GM12892 (cell line): ENCODE data around the gene RBAK.

Experiments used
- POLR2A ChIP-seq: IDR thresholded peaks from 2 replicates; pipeline ENCODE4 v1.6.1; 2011; ENCODE audit warnings: low read depth, low read length, control low read depth
- POLR2AphosphoS5 ChIP-seq: IDR thresholded peaks from 2 replicates; pipeline ENCODE4 v1.6.1; 2011; ENCODE audit warnings: low read depth, low read length, control low read depth
- TAF1 ChIP-seq: IDR thresholded peaks from 2 replicates; pipeline ENCODE4 v1.6.1; 2011; ENCODE audit warnings: low read depth, mild to moderate bottlenecking, control low read depth, low read length, borderline replicate concordance

DNA sequence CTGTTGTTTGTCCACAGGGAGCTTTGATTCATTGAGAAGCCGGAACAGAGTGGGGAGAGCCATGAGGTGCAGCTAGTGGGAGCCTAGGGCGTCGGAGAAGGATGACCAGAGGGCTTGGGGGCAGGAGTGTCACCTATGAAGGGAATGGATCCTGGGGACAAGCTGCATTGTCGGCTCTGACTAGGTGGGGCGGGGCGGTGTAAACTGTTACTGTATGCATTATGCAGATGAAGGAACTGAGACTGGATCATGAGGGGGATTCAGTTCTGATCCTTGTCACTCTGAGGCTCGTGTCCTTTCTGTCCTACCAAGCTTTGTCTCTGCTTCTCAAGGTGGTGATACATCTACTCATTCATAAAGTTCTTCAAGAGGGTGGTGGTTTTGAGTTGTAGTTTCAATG lies 46.8 kb upstream of the RBAK start:
- TF ChIP-seq POLR2A, result no peak
- no peak for TF ChIP-seq TAF1
- no peak for TF ChIP-seq POLR2AphosphoS5
